ENCODE results near the gene MPG. TPM values are rescaled to one million over a fixed set of nuclear protein-coding genes. Genes with fewer than 3 reads are reported as not detected.

MPG gene
- total RNA-seq, 1 experiment from 2014 or later: 60.0 TPM

DNA sequence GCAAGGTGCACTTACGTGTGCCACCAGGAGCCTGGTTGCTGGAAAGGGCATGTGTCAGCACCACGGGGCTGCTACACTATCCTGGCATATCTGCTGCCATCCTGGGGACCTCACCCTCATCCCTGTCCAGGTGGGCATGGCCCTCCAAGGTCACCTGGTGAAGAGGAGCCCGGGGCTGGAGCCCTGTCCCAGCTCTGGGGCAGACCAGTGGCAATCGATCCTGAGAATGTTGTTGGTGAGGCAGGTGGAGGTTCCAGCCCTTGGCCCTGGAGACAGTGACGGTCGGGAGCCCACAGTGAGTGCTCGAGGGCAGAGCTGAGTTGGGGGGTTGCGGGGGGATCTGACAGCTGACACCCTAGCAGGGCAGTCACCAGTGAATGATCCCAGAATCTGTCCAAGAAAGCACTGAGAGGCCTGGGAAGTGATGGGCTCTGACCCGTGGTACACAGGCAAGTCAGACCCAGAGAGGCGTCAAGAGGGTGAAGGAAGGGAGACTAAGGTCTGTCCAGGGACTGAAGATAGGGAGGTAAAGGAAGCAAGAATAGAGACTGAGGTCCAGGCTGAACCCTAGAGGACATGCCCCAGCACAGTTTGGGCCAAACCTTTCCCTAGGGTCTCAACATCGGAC, 42.2 kb upstream of the MPG start:
- no peak overlapping the region for H3K4me3 Mint-ChIP-seq
- no peaks in the 10 kb centered on the region for H3K27me3 Mint-ChIP-seq (ENCODE audit: low read depth)
- H3K36me3 Mint-ChIP-seq: peaks cover 11% of the 10 kb centered on the region
- ATAC-seq (no peak), DNase-seq (ENCODE audit: low spot score) (no peak)
- no peaks in the 10 kb centered on the region; the same call in 1 of the 2 replicates for H3K4me1 Mint-ChIP-seq
- POLR2A ChIA-PET: no interaction called here
- TF ChIP-seq FOXK1 (CRISPR knock-in tag; IDR thresholded peaks at IDR 0.05) (no peak), ZNF671 (CRISPR knock-in tag; IDR thresholded peaks at IDR 0.05) (no peak), SOX15 (CRISPR knock-in tag; IDR thresholded peaks at IDR 0.05) (no peak), GTF2I (CRISPR knock-in tag; conservative IDR thresholded peaks at IDR 0.05) (no peak), TEAD4 (CRISPR knock-in tag; IDR thresholded peaks at IDR 0.05) (no peak), CREM (CRISPR knock-in tag; IDR thresholded peaks at IDR 0.05) (no peak), ZBTB43 (CRISPR knock-in tag; IDR thresholded peaks at IDR 0.05) (no peak), ATF1 (CRISPR knock-in tag; IDR thresholded peaks at IDR 0.05) (no peak), FOXJ3 (CRISPR knock-in tag; IDR thresholded peaks at IDR 0.05; ENCODE audit: borderline replicate concordance) (no peak), TP53 (CRISPR knock-in tag; IDR thresholded peaks at IDR 0.05) (no peak), OVOL2 (CRISPR knock-in tag; IDR thresholded peaks at IDR 0.05; ENCODE audit: borderline replicate concordance) (no peak)
- TF ChIP-seq, protein P1, sequence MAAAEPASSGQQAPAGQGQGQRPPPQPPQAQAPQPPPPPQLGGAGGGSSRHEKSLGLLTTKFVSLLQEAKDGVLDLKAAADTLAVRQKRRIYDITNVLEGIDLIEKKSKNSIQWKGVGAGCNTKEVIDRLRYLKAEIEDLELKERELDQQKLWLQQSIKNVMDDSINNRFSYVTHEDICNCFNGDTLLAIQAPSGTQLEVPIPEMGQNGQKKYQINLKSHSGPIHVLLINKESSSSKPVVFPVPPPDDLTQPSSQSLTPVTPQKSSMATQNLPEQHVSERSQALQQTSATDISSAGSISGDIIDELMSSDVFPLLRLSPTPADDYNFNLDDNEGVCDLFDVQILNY (CRISPR knock-in tag; IDR thresholded peaks at IDR 0.05): no peak
- TF ChIP-seq, protein P2, sequence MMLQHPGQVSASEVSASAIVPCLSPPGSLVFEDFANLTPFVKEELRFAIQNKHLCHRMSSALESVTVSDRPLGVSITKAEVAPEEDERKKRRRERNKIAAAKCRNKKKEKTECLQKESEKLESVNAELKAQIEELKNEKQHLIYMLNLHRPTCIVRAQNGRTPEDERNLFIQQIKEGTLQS (CRISPR knock-in tag; conservative IDR thresholded peaks at IDR 0.05): no peak; the same call in 1 of the 2 replicates
- TF ChIP-seq, protein P3, sequence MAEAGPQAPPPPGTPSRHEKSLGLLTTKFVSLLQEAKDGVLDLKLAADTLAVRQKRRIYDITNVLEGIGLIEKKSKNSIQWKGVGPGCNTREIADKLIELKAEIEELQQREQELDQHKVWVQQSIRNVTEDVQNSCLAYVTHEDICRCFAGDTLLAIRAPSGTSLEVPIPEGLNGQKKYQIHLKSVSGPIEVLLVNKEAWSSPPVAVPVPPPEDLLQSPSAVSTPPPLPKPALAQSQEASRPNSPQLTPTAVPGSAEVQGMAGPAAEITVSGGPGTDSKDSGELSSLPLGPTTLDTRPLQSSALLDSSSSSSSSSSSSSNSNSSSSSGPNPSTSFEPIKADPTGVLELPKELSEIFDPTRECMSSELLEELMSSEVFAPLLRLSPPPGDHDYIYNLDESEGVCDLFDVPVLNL (CRISPR knock-in tag; IDR thresholded peaks at IDR 0.05; ENCODE audit: borderline replicate concordance, low read depth): no peak
- TF ChIP-seq, protein P4, sequence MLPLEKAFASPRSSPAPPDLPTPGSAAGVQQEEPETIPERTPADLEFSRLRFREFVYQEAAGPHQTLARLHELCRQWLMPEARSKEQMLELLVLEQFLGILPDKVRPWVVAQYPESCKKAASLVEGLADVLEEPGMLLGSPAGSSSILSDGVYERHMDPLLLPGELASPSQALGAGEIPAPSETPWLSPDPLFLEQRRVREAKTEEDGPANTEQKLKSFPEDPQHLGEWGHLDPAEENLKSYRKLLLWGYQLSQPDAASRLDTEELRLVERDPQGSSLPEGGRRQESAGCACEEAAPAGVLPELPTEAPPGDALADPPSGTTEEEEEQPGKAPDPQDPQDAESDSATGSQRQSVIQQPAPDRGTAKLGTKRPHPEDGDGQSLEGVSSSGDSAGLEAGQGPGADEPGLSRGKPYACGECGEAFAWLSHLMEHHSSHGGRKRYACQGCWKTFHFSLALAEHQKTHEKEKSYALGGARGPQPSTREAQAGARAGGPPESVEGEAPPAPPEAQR (CRISPR knock-in tag; IDR thresholded peaks at IDR 0.05): no peak
- H3K27ac Mint-ChIP-seq: no peak overlapping the region
- no peaks in the 10 kb centered on the region for H3K9me3 Mint-ChIP-seq
- CTCF ChIA-PET: no interaction called here

DNA sequence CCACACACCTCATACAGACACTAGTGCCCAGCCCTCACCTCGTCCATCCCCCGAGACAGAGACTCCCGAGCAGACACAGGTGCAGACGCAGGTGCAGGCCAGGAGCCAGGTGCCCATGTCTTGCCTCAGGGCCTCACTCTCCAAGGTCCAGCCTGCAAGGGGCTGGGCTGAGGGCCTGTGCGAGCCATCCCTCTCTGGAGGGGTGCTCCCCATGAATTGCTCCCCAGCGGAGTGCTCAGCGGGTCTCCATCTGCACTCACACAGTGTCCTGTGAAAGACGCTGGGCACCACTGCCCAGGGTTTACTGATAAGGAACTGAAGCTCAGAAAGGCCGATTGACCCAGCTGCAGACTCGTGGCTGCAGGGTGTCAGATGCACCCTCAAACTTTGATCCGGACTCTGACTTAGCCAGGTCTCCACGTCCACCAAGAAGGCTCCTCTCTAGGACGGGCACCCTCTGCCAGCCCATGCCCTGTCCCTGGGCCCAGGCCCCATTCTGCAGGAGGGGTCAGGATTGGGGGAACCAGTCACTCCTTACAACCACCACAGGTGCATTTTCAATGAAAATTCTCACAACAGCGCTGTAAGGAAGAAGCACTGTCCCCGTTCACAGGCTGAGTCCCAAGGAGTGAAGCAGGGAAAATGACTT, 41.6 kb upstream of the MPG start:
- DNase-seq (ENCODE audit: low spot score): no peak
- Mint-ChIP-seq H3K27ac (no peak overlapping the region), H3K27me3 (ENCODE audit: low read depth) (no peaks in the 10 kb centered on the region), H3K9me3 (no peaks in the 10 kb centered on the region), H3K4me1 (no peaks in the 10 kb centered on the region; the same call in 1 of the 2 replicates), H3K36me3 (peaks cover 18% of the 10 kb centered on the region), H3K4me3 (no peak overlapping the region)
- no peak for ATAC-seq
- ChIA-PET POLR2A (no interaction called here), CTCF (no interaction called here)
- TF ChIP-seq PRRX2 (CRISPR knock-in tag; IDR thresholded peaks at IDR 0.05) (no peak), ZNF423 (CRISPR knock-in tag; IDR thresholded peaks at IDR 0.05) (no peak), ZNF121 (CRISPR knock-in tag; IDR thresholded peaks at IDR 0.05) (no peak), ZMAT4 (CRISPR knock-in tag; IDR thresholded peaks at IDR 0.05) (no peak), NFE2L1 (CRISPR knock-in tag; IDR thresholded peaks at IDR 0.05) (no peak), NR1H2 (CRISPR knock-in tag; IDR thresholded peaks at IDR 0.05) (no peak), EMX1 (CRISPR knock-in tag; IDR thresholded peaks at IDR 0.05) (no peak)
- TF ChIP-seq, protein P5, sequence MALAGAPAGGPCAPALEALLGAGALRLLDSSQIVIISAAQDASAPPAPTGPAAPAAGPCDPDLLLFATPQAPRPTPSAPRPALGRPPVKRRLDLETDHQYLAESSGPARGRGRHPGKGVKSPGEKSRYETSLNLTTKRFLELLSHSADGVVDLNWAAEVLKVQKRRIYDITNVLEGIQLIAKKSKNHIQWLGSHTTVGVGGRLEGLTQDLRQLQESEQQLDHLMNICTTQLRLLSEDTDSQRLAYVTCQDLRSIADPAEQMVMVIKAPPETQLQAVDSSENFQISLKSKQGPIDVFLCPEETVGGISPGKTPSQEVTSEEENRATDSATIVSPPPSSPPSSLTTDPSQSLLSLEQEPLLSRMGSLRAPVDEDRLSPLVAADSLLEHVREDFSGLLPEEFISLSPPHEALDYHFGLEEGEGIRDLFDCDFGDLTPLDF (CRISPR knock-in tag; IDR thresholded peaks at IDR 0.05): no peak
- TF ChIP-seq, protein P6, sequence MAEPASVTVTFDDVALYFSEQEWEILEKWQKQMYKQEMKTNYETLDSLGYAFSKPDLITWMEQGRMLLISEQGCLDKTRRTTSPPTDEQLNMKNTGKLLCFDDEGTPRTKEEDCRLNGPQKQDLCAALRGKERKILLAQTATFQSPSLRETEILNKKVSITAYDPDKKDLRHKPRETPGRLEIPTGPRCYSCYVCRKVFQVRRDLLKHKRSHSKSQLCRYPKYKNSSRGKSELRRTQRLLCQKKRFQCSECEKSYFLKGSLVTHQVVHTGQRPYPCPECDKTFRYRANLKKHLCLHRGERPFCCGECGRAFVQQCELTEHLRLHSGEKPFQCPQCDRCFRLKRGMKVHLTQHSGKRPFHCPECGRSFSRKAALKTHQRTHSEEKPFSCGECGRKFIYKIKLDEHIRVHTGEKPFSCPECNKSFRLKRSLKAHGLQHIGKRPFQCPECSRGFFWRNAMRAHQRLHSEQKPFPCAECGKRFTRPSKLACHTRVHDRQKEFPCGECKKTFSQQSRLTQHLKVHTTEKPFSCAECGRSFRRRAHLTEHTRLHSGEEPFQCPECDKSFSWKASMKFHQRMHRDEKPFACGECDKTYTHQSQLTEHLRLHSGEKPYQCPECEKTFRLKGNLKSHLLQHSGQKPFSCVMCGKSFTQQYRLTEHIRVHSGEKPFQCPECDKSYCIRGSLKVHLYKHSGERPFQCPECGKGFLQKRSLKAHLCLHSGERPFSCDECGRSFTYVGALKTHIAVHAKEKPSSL (CRISPR knock-in tag; conservative IDR thresholded peaks at IDR 0.05): no peak
- TF ChIP-seq, protein P4 (CRISPR knock-in tag; IDR thresholded peaks at IDR 0.05): no peak

Measured in WTC11 (cell line).